Stimulated activated CD4-positive, alpha-beta T cell treated with anti-CD3 and anti-CD28 coated beads, Interleukin-1b, Interleukin-23, amount 100 ng/mL, for 4 hours (primary cell): Measurements from ENCODE around the gene TMEM165.

ENCODE experiments used
- DNase-seq, 2 donors: peaks; one replicate each; pipeline ENCODE4 v3.0.0-alpha.2; 2020; ENCODE audit warnings: low read depth in 2 of 2

The TMEM165 gene

DNA sequence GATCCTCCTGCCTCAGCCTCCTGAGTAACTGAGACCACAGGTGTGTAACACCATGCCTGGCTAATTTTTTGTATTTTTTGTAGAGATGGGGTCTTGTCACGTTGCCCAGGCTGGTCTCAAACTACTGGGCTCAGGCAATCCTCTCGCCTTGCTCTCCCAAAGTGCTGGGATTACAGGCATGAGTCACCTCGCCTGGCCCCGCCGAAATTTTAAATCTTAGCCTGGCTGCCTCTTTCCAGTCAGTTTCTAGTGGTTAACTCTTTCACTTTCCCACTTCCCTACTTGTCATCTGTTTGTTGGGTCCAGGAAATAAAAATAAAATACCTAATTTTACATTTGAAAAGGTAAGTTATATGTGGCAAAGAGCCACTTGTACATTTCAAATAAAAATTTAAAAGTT, 62.4 kb downstream of the TMEM165 start:
- no peak for DNase-seq

DNA sequence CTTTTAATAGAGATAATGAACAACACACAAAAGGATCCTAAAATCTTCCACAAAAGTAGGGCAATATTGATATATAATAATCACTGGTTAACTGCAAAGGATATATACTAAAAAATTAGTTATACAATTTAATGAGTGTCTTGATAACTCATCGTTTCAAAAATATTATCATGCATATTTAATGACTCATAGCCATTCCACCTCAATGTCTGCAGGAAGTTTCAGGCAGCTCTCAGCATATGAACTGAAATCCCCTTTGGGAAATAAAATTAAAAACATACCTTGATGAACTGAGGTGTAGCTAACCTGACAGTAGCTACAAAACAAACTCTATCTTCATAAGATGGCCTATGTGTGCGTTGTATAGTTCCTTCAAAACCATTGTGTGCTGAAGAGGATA, 62.9 kb downstream of the TMEM165 start:
- no peak for DNase-seq

GRCh38 chr4:55466001-55466400, 70.2 kb downstream of the TMEM165 start:
- DNase-seq = no peak

- DNase-seq = no peak
Measured at GRCh38 chr4:55468724-55469123, 73.0 kb downstream of the TMEM165 start.

- no peak for DNase-seq
Measured at GRCh38 chr4:55469979-55470378, 74.2 kb downstream of the TMEM165 start.
